Measurements from ENCODE around the gene MPND.

MPND gene

DNA sequence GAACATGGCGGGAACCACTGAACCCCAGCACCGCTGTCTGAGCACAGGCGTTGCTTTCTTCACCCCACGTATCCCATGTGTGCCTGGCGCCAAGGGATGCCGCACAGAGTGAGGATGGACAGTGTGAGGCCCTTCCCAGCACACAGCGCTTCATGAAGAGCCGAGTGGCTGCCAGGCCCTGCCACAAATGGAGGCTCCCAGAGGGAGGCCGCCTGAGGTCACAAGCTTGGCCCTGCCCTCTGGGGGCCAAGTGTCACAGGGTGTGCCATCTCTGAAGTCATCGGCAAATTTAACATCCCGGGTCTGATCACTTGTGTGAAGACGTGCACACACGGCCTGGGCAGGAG lies 24.4 kb downstream of the MPND start:
- FAIRE-seq, result no peak

- FAIRE-seq, result no peak
Measured at GRCh38 chr19:4368128-4368820, 24.9 kb downstream of the MPND start.

DNA sequence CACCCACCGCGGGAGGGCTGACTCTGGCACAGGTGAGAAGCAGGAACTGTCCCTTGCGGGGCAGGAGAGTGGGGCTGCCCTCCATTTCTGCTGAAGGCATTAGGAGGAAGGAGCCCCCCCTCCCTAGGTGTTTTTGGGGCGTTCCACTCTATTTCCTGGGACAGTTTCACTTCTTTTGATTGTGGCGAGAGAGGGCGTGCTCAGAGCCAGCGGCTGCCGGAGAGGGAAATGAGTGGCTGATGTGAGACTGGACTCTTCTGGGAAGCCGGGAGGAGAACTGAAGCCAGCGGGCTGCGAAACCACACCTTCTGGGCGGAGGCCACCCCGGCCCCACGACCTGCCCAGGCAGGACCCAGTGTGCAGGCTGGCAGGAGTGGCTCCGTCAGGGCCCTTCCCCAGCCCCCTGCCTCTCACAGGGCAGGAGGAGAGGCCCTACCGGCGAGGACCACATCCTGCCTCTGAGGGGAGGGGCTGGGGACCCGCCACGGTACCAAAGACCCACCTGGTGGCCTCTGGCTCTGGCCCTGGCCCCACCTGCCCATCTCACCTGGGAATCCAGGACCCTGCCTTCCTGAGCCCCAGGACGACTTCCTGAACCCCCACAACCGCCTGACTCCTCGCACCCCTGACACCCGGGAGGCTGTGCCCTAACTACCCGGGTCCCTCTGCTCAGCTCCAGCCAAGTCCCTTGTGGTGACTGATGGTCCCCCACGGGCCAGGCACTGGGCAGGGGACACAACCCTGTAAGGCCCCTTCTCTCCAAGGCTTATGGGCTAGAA lies 25.9 kb downstream of the MPND start:
- FAIRE-seq, result no peak

DNA sequence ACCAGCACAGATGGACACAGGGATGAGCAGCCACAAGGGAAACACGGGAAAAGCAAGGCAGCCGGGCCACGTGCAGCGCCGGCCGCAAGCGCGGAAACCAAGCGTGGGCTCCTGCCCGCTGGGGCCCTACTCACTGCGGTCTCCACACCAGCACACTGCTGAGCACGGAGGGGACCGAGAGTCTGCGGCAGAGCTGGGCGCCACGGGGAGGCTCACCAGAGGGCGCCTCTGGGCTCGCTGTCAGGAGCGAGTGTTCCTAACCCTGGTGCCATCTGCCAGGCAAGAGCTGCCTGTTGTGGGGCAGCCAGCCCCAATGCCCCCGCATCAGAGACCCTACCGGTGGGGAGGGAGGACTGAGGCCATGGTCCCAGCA lies 26.5 kb downstream of the MPND start:
- FAIRE-seq, result no peak

GRCh38 chr19:4370418-4371041 lies 27.2 kb downstream of the MPND start:
- FAIRE-seq, result no peak

GRCh38 chr19:4371247-4372164 lies 28.1 kb downstream of the MPND start:
- FAIRE-seq, result no peak

DNA sequence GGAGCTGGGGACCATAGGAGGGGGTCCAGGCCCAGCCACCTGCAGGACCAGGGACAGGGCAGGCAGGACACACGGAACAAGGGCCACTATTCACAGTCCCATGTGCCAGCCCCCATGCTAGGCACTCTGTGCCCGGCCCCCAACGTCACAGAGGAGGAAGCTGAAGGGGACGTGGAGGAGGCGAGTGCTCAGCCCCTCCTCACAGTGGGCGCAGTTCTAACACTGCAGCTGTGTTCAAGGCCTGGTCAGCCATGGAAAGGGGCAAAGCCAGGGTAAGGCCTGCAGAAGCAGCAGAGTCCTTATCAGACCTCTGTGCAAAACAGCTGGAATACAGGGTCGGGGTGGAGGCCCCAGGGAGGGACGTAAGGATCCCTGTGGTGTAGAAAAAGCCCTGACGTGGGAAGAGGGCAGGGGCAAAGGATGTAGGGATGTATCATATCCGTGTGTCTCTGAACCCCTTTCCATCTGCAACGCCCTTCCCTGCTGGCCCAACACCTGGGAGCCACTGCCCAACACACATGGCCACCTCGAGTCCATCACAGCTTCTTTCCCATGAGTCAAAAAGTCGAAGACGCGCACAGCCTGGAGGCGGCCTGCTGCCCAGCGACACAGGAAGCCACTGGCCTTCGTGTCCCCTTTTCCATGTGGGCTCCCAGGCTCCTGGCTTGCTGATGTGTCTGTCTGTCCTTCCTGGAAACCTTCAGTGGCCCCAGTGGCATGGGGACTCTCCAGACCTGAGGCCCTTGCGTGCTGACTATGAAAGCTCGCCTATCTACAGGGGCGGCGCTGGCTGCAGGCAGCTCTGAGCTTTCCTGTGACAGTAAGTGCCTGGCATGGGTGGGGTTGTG lies 29.0 kb downstream of the MPND start:
- no peak for FAIRE-seq

- no peak for FAIRE-seq
Measured at GRCh38 chr19:4373013-4373367, 29.6 kb downstream of the MPND start.

DNA sequence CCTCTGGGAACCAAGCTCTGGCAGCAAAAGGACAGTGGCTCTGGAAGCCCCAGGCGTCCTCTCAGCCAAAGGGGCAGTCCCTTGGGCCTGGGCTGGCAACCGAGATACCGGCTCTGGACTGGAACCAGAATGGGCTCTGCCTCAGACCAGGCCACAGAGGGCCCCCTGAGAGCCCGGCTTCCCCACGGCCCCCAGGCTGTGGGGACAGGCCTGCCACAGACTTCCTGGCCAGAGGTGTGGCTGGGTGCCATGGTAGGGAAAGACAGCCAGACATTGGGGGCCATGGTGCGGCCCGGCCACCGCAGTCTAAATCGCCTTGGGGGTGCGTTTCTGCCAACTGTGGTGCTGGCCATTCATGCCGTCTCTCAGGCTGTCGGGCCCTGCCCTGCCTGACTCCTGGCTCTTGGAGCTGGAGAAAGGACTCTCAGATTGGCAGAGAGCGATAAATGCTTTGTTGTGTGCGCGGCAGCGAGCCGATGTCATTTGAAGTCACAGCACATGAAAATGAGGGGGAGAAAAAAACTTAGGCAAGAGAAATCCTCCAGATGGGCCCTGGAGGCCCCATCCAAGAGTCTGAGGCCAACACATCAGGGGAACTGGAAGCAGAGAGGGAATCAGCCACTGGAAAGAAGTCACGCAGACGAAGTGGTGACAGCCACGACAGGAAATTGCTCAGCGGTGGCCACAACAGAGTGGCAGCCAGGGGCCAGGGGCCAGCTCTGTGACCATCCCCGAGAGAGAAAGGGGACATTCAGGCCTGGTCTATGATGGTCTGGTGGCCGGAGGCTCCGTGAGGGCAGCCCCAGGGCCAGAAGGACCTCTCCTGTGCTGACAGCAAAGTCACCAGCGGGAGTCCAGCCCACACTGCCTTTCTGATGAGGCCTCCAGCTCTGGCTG lies 30.5 kb downstream of the MPND start:
- no peak for FAIRE-seq

- FAIRE-seq, result no peak
Measured at GRCh38 chr19:4374498-4375163, 31.3 kb downstream of the MPND start.

- FAIRE-seq, result no peak
Measured at GRCh38 chr19:4375164-4376027, 32.0 kb downstream of the MPND start.

- FAIRE-seq, result no peak
Measured at GRCh38 chr19:4376028-4376670, 32.8 kb downstream of the MPND start.

GRCh38 chr19:4376671-4376990 lies 33.3 kb downstream of the MPND start:
- no peak for FAIRE-seq

GRCh38 chr19:4376991-4377781 lies 33.8 kb downstream of the MPND start:
- FAIRE-seq, result no peak

GRCh38 chr19:4378886-4379285 lies 35.5 kb downstream of the MPND start:
- no peak for FAIRE-seq

- no peak for FAIRE-seq
Measured at GRCh38 chr19:4379383-4380253, 36.3 kb downstream of the MPND start.

DNA sequence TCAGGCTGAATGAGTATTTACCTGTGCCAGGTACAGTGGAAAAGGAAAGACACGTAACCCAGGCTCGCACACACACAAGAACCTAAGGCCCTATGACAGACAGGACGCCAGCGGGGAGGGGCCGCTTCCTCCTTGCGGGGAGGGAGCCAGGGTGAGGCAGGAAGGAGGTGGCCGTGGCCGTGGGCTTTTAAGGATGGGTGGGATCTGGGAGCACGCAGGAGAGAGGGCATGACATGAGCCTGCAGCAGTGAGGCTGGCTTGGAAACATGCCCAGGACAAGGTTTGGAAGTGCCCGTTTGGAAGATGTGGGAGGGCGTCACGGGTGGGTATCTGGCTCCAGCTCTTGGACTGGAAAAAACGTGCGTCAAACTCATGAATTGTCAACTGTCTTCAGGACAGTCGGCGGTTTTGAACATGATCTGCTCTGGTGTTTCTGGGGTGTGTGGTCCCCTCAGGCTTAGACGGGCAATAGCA lies 36.9 kb downstream of the MPND start:
- no peak for FAIRE-seq

All from TTC549 (cell line).